Activated CD8-positive, alpha-beta memory T cell treated with anti-CD3 and anti-CD28 coated beads, Interleukin-2, amount 50 U/mL, for 1 hour (primary cell): ENCODE results near the gene ADAM15.

Experiments used
- DNase-seq: peaks from one replicate; pipeline ENCODE4 v3.0.0-alpha.2; 2020; ENCODE audit errors: extremely low read depth

Gene ADAM15

DNA sequence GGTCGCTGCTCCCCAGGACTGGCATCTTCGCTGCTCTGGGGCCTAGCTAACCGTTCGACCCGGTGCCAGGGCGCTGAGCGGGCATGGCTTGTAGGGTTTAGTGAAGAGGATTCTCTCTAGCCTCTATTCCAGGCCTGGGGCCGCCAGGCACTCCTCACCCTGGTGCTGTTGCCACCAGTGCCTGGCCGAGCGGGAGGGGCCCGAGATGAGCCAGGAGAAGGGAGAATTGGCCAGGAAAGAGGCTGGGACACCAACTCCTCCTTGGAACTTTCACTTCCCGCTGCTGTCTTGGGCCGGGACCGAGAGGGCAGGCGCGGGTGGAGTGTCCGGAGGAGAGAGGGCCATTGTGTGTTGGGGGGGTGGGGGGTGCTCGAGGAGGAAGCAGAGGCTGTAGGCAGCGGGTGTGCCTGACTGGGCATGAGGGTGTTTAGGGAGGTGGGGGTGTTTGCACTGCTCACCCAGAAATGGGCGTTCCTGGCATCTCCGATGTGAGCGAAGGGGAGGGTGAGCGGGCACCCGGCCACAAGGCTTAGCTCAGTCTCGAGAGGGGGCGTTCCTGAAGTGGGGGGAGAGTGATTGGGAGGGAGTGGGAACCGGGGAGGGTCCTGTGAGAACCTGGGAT, 772 bp downstream of the ADAM15 start:
- no peak for DNase-seq

DNA sequence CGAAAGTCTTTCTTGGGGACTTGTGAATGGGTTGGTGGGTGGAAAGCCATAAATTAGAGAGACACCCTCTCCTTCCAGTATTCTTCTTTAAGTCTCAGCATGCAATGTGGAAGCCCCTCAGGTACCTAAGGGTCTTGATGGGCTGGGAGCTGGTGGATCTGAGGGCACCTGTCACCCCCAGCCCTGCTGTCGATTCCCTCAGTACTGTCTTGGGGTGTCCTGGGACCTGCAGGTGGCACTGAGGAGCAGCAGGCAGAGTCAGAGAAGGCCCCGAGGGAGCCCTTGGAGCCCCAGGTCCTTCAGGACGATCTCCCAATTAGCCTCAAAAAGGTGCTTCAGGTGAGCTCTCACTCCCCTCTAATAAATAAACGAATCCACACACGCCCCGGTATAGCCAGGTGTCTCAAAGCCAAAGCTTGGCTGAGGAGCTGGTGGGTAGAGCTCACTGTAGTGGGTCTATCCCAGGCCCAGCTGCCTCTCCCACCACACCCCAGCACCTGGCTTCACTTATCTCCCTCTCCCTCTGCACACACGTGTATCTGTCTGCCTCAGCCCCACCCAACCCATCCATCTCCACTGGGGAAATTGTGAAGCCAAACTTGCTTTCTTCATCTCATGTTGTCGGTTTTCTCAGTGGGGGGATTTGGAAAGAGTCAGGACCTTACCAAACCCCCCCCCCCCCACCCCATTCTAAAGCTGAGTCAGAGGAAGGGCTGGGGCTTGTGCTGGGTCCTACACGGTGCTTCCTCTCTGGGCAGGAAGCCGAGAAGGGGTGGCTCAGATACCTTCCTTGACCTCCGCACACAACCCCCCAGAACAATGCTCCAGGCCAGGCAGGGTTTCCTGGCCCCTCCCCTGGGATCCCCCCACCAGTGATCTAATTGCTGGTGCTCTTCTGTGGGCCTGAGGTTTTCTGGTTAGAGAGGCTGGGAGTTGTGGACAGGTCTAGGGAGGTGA, 1.6 kb downstream of the ADAM15 start:
- no peak for DNase-seq

DNA sequence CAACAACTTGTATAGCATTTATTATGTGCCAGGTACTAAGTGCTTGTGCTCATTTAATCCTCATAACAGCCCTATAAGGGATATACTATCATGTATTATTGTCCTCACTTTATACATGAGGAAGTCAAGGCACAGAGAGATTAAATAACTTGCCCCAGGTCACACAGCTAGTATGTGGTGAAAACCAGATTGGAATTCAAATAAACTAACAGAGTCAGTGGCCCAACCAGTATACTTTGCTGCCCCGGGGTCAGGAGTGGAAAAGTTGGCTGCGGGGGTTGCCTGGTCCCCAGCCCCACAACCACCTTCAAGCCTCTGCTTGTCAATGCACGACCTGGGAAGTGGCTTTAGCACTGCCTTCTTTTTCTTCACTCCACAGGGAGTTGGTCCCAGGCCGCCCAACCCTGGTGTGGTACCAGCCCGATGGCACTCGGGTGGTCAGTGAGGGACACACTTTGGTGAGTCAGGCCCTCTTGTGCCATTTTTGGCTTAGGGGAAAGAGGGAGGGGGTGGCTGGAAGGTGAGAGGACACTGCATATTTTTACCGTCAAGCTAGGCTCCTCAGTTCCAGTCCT, 2.5 kb downstream of the ADAM15 start:
- DNase-seq = no peak

DNA sequence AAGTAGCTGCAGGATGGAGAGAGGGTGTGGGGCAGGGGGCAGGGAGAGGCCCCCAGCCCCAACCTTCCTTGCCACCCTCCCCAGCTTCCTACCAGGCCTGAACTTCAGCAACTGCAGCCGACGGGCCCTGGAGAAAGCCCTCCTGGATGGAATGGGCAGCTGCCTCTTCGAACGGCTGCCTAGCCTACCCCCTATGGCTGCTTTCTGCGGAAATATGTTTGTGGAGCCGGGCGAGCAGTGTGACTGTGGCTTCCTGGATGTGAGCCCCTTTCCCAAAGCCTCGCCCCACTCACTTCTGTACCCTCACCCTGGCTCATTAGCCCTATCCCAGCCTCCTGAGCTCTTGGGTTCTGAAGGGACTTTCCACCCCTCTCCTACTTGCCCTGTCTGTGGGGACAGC, 6.0 kb downstream of the ADAM15 start:
- no peak for DNase-seq

DNA sequence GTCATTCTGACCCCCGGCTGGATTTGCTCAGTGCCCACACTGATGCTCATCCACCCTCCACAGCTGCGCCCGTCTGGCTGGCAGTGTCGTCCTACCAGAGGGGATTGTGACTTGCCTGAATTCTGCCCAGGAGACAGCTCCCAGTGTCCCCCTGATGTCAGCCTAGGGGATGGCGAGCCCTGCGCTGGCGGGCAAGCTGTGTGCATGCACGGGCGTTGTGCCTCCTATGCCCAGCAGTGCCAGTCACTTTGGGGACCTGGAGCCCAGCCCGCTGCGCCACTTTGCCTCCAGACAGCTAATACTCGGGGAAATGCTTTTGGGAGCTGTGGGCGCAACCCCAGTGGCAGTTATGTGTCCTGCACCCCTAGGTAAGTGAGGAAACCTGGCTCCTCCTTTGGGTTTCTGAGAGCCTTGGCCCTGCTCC, 6.7 kb downstream of the ADAM15 start:
- no peak for DNase-seq

DNA sequence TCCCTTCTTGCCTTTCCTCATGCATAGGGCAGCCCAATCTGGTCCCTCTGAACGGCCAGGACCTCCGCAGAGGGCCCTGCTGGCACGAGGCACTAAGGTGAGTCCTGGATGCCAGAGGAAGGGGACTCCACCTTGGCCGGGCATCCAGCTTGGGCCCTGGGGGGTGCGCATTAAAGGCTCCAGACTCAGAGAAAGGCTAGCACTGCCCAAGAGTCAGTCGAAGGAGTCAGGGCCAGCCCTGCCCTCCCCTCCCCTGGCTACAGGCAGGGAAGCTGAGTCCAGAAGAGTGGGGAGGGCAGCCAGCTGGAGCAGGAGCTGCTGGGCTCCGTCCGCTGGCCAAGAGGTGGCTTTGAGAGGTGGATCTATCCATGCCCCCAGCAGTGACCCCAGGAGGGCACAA, 9.6 kb downstream of the ADAM15 start:
- no peak for DNase-seq

DNA sequence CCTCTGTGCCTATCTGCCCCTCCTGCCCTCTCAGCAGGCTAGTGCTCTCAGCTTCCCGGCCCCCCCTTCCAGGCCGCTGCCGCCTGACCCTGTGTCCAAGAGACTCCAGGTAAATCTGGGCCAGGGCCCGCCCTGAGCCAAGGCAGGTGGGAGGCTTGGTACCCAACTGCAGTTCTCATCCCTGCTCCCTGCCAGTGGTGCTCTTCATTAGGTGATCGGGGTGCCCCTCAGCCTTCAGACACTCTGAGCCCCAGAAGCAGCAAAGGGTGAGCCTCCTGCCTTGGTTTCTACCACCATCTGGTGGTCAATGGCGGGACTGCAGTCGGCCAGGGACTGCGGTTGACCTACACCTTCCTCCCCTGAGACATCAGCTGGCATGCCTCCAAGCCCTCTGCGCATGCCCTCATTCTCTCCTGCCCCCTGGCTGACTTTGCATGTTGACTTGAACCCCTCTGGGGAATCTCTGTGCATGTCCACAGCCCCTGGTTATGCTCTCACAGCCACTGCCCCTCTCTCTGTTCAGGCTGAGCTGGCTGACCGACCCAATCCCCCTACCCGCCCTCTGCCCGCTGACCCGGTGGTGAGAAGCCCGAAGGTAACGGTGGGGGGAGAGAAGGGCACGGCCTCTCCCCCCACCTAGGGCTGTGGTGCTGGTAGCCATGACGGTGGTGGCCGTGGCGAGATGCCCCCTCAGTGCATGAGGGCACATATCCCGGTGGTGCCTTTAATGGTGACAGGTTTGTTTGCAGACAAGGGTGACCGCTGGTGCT, 10.4 kb downstream of the ADAM15 start:
- peak; percentile 68 for DNase-seq

DNA sequence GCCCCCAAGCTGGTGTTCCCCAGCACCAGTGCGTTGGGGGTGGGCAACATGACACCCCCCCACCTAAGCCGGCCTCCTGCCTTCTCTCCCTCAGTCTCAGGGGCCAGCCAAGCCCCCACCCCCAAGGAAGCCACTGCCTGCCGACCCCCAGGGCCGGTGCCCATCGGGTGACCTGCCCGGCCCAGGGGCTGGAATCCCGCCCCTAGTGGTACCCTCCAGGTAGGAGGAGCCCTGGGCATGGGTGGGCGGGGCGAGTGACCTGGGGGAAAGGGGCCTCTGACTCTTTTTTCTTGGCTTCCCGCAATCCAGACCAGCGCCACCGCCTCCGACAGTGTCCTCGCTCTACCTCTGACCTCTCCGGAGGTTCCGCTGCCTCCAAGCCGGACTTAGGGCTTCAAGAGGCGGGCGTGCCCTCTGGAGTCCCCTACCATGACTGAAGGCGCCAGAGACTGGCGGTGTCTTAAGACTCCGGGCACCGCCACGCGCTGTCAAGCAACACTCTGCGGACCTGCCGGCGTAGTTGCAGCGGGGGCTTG, 11.1 kb downstream of the ADAM15 start:
- DNase-seq = no peak

DNA sequence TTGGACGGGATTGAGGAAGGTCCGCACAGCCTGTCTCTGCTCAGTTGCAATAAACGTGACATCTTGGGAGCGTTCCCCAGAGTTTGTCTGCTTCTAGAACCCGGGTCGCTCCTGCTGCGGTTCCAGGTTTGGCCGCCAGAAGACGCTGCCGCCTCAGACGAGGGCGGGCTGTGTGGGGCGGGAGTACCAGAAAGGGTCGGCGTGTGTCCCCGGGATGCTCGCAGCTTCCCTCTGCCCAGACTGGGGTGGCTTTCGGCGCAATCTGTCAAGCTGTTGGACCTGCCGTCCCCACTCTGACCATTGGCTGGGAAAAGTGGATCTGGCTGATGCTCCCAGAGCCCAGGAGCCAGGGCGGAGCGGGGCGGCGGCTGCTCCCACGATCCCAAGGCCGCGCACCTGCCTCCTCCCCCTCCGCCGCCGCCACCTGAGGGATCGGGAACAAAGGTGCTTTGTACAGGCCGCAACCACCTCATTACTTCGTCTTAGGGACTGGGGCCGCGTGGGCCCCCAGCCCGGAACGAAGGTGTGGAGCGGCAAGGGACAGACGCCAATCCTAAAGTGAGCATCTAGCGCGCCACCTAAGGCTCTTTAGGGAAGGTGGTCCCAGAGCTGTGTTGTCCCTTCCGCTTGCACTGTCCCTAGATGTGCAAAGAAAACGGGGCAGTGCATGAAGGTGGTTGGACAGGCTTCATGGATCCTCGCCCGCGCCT, 11.7 kb downstream of the ADAM15 start:
- DNase-seq = no peak

DNA sequence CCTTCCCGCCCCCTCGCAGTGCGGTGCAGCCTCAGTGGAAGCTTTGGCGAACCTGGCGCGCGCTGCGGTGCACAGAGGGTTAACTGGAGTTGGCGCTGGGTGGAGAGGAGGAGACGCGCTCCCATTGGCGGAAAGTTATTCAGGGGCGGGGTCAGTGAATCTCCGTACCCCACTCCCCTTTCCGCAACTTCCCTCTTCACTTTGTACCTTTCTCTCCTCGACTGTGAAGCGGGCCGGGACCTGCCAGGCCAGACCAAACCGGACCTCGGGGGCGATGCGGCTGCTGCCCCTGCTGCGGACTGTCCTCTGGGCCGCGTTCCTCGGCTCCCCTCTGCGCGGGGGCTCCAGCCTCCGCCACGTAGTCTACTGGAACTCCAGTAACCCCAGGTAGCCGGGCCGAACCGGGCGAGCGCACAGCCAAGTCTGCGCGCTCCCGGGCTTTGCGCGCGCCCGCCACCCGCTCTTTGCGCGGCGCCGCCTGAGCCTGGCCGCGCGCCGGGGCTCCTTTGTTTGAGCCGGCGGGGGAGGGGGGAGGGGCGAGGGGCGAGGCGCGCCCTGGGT, 12.5 kb downstream of the ADAM15 start, which contains the start of gene EFNA4:
Gene EFNA4, plus strand, starts transcription at position 191 of the 561 bp plus-strand sequence. Its CDS starts 84 bp downstream, at position 275.
- DNase-seq = peak; percentile 54

DNA sequence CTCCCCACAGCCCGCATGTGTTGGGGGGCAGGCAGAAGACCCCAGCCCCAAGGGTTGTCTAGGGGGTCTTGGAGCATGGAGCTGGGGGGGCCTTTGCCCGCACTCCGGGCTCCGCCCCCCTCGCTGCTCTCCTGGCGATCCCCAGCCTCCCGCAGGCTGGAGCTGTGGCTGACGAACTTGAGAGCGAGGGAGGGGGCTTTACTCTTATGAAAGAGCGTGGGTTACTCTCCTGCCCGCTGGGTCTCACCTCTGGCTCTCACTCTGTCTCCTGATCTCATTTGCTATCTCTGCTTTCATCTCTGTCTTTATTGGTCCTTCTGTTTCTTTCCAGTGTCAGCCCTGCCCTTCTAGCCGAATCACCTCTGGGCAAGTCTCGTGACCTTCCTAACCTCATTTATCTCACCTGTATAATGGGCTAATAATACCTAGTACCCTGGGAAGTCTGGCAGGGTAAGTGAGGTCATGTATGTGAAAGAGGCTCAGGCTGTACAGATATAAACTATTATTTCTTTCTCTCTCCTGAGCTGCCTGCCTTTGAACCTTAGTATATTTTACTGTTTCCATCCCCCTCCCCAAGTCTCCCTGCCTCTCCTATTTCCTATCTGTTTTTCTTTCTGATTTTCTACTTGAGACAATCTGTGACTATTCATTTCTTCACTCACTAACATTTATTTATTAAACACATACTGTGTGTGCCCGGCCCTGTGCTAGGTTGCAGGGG, 13.2 kb downstream of the ADAM15 start:
- no peak for DNase-seq

DNA sequence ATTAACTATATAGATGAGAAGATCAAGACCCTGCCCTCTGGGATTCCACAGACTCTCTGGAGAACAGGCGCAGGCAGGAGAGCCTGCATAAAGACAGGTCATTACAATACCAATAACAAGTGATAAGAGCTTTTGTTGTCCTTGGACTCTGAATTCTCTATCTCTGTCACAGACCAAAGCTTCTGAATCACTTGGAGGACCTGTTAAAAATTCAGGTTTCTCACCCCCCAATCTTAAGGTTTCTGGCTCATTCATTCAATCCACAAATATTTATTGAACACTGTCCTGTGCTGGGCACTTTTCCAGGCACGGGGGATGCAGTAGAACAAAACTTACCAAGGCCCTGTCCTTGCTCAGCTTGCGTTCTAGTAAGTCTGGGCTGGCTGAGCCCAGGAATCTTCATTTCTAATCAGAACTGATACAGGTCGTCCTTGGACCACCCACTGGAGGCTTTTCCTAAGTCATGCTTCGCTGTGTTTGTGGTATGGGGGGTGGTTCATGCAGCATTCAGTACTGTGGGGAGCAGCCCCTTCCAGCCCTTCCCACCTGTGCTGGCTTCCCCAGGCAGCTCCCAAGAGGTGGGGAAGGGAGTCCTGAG, 13.8 kb downstream of the ADAM15 start:
- DNase-seq = no peak

DNA sequence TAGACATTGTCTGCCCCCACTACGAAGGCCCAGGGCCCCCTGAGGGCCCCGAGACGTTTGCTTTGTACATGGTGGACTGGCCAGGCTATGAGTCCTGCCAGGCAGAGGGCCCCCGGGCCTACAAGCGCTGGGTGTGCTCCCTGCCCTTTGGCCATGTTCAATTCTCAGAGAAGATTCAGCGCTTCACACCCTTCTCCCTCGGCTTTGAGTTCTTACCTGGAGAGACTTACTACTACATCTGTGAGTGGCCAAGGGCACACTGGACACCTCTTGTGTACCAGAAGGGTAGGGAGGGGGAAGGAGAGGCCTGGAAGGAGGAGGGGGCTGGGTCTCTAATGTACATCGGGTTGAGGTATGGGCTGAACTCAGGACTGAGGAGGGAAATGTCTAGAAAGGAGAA, 15.7 kb downstream of the ADAM15 start:
- DNase-seq = no peak

DNA sequence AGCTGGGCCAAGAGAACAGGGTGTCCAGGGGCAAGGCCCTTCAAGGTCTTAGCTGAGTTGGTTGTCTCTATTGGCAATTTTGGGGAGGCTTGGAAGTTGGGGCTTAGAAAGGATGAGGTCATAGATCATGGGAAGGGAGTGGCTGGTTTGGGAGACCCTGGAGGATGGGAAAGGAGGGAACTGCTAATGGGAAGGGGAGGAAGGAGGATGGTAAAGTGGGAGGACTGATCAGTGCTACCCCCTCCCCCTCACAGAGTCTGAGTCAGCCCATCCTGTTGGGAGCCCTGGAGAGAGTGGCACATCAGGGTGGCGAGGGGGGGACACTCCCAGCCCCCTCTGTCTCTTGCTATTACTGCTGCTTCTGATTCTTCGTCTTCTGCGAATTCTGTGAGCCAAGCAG, 17.5 kb downstream of the ADAM15 start:
- no peak for DNase-seq

DNA sequence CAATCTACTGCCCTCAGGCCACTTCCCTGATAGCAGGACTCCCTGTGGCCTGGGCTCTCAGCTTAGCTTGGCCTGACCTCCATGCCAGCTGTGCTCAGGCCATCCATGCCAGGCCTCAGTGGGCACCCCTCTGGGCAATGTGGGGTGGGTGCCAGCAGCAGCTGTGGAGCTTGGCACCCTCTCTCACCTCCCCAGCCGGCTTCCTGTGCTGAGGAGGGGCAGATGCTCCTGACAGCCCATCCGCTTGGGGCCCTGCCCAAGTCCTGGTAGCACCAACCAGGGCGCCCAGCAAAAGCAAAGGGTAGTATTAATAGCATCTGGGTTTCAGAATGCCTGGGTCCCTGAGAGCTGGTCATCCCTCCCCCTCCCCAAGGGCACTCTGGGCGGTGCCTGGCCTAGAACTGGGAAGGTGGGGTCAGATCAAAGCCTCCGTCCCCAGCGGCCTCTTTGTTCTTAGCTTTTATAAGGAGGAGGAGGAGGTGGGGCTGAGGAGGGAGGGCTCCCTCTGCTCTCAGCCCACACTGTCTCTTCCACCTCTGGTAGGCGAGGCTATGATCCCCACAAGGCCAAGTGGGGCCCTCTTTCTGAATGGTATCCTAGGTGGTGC, 18.5 kb downstream of the ADAM15 start:
- DNase-seq = no peak

DNA sequence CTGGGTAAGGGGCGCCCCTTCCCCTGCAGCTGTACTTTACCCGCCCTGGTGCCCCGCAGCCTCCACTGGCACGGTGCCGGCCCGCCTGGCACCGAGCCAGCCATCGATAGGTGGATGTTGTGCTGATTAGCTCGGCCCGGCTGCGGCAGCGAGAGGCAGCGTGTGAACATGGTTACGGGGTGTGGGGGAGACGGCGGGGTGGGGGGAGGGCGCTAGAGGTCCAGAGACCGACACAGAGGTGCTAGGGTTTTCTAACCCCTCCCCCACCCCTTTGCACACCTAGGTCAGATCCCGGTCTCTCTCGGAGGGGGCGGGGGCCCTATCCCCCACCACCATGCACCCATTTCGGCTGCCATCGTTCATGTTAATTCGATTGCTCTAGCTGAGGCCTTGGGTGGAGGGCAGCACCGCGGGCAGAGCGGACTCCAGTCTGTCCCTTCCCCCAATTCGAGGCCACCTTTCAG, 19.1 kb downstream of the ADAM15 start:
- DNase-seq = no peak

DNA sequence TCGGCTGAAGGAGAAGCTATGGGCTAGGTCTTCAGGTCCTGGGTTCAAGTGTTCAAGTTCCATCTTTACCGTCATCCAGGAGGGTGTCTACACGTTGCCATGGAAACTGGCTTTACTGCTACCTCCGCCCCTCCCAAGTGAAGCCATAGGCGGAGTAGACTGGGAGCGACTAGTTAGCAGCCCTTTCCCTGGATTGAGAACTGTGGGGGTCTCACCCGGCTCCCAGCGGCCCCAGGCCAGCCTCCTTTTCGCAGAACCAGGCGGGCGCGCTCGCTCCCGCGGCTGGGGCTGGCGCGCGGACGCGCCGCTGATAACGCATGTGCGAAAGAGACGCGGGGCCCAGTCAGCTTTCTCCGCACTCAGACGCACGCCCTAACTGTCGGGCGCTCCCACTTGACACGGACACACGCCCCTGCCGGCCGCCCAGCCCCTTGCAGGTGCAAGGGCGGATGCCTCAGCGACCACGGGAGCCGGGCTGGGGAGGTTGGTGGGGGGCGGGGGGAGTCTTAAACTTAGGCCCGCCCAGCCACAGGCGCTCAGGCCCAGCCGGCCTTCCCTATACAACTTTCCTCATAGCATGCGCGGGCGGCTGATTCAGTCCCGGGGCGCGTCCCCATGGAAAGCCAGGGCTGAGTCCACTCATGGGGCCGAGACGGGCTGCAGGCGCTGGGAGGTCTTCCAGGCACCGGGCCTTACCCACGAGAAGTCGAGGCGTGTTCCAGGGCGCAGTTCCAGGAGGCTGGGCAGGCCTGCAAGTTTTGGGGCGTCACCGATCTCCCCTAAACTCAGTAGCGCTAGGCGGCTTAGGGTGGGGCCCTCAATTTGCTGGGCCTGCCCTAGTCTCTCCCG, 19.8 kb downstream of the ADAM15 start:
- DNase-seq = no peak

DNA sequence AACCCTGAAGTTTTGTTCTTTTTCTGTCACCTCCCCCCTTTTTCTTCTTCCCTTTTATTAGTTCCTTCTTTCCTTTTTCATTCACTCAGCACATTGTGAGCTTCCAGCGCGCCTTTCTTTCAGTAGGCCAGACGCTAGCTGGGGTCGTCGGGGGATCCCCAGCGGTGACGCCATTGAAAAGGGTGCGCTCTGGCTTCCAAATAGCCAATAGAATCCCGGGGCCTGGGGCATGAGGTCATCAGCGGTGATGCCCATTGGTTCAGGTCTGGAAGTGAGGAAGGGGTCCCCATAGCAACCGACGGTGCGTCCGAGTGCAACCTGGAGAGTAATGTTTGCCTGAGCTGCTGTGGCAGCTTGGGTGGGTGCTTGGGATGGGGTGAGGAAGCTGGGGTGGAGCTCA, 20.6 kb downstream of the ADAM15 start:
- no peak for DNase-seq
